HPDE6-E6E7 (cell line): ENCODE data around the gene NDUFA5.
"Not testable (repeated sequence)": the region's sequence is repeated elsewhere in the genome, so short reads cannot be mapped to it uniquely, and the experiment has no call there.

Source experiments
- DNase-seq: peaks from one replicate; pipeline ENCODE4 v3.0.0; 2011; ENCODE audit warnings: missing footprints; ENCODE audit errors: extremely low spot score

NDUFA5 gene

DNA sequence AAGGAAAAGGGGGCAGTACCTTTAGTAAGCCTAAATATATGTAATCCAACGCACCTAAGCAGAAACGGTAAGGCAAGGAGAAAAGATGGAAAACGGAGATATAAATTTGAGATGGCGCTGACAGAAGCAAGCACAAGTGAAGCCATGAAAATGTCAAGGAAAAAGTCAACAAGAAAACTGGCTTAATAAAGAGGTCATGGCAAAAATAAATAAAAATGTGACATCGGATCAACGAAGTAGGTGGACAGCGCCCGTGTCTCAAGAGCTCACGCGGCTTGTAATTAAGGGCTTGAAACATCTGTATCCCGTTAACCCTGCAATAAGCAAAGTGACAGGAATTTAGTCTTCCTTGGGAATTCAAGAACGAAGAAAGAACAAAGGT, 611 bp downstream of the NDUFA5 start:
- no peak for DNase-seq

DNA sequence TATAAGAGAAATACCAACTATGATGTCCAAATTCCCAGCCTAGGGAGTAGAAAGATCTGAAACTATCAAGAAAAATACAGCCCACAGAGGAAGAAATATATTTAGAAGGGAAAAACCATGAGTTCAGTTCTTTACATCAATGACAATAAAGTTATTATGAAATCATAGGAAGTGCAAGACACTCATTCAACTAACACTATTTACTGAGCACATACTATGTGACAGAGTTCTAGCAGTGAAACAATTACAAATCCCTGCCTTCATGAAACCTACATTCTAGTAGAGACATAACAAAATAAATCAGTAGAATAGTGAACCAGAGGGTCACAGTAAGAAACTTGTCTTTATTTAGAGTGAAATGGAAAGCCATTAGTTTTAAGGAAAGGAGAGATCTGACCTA, 2.1 kb downstream of the NDUFA5 start:
- no peak for DNase-seq

DNA sequence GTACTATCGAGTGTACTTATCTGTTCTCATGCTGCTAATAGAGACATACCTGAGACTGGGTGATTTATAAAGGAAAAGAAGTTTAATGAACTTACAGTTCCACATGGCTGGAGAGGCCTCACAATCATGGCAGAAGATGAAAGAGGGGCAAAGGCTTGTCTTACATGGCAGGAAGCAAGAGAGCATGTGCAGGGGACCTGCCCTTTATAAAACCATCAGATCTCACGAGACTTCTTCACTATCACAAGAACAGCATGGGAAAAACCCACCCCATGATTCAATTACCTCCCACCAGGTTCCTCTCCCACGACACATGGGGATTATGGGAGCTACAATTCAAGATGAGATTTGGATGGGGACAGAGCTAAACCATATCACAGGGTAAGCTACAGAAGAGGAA, 4.5 kb downstream of the NDUFA5 start:
- DNase-seq, result no peak

DNA sequence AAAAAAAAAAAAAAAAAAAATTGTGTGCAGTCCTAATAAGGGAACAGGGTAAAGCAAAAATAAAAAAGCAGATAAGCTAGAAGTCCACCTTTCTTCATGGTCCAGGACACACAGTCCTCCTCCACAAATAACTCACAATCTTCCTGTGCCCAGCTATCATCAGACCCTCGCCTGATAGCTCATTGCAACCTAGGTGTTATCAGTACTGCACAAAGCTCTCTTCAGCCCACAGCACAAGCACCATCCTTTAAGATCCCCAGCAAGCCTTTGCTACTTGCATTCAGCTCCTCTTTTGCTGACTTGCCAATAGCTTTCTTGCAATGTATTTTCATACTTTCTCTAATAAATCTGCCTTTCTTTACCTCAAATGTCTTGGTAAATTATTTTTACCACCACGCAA, 5.0 kb downstream of the NDUFA5 start:
- no peak for DNase-seq

DNA sequence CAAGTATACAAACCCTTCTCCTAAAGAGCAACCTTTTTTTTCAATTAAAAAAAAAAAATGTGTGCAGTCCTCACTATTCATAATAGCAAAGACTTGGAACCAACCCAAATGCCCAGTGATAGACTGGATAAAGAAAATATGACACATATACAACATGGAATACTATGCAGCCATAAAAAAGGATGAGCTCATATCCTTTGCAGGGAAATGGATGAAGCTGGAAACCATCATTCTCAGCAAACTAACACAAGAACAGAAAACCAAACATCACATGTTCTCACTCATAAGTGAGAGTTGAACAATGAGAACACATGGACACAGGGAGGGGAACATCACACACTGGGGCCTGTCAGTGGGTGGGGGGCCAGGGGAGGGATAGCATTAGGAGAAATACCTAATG, 5.5 kb downstream of the NDUFA5 start:
- not testable (repeated sequence) for DNase-seq

DNA sequence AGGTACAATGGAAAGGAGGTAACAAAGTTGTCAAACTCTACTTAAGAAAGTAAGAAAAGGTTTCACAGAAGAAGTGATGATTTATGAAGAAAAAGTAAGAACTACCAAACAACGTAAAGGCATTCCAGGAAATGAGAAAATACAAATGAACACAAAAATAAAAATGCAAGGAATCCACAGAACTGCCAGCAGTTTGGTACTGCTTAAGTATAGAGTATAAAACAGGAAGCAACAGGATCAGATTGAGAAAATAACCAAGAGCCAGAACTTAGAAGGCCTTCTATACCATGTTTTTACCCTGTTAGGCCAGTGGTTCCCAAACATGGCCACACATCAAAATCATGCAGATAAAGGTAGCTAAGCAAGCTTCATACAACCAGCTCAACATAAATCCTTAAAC, 9.2 kb downstream of the NDUFA5 start:
- DNase-seq, result no peak

DNA sequence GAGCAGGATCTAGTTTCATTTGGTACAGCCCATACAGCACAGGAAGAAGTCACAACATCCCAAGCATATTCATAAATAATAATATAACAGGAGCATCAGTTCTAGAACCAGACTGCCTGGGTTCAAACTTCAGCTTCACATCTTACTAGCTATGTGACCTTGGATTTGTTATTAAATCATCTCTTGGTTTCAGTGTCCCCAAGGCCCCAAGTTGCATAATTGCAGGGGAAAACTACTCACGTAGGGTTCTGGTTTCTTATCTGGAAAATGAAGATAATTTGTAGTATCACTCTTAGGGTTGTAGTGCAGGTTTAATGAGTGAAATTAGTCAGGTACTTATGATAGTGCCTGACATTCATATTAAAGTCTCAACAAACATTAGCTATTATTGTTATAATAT, 17.7 kb downstream of the NDUFA5 start:
- no peak for DNase-seq

DNA sequence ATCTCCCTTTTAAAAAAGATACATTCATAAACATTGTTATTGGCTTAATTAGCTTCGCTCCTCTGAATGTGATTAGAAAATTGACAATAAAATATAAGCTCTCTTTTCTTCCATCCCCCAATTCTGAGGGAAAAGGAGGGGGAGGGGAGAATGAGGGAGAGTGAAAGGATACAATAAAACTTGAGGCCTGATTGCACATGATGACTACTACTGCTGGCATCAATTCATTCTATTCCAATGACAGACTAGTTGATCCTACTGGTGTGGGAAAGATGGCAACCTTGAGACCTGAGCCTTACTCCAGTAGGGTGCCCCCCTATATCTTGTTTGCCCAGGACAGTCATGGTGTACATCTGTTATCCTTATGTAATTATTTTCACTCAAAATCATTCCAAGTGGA, 18.7 kb downstream of the NDUFA5 start:
- no peak for DNase-seq

DNA sequence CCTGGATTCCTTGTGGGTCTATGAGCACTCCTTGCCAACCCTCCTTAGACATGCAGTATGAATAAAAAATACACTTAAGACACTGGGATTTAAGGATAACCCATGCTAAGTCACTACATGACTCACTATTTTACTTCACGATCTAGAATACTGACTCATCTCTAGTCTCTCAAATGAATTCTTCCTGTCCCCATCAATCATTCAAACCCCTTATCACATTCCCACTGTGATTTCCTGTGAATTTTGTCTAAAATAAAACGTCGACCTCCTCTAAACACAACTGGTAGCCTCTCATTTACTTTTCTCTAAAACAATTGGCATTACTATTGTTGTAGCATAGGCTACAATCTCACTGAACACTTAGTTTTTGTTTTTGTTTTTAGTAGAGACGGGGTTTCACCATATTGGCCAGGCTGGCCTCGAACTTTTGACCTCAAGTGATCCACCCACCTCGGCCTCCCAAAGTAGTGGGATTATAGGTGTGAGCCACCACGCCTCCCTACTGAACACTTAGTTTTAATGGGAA, 19.4 kb downstream of the NDUFA5 start:
- DNase-seq, result peak; percentile 36

DNA sequence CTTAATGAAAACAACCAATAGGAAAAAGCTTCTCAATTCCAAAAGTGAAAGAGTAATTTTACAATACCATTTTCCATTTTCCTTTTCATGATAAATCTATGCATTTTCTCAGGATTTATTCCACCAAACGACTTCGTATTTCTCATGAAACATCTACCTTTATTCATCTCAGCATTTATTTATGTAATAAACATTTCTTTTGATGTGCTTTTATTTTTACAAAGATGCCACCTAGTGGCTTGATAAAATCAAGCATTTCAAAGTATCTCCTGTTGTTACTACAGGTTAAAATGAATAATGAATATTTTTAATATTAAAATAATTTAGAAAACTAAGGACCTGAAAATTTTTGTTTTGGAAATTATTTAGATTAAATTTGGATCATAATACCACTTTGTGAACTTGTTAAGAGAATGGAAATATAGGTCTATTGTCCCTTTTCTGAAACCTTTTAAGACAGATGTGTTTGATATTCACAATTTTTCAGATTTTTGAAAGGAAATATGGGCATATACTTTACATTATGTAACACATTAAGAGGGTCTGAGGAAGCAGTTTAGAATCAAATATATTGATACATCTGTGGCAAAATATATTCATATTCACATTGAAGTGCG, 20.5 kb downstream of the NDUFA5 start:
- no peak for DNase-seq

DNA sequence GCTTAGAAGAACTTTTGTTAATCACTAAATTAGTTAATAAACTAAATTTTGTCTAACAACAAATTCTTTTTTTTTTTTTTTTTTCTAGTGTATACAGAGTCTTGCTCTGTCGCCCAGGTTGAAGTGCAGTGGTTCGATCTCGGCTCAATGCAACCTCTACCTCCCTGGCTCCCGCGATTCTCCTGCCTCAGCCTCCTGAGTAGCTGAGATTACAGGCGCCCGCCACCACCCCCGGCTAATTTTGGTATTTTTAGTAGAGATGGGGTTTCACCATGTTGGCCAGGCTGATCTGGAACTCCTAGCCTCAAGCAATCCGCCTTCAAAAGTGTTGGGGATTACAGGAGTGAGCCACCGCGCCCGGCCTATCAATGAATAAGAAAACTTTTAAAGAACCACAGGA, 22.1 kb downstream of the NDUFA5 start:
- DNase-seq, result no peak

DNA sequence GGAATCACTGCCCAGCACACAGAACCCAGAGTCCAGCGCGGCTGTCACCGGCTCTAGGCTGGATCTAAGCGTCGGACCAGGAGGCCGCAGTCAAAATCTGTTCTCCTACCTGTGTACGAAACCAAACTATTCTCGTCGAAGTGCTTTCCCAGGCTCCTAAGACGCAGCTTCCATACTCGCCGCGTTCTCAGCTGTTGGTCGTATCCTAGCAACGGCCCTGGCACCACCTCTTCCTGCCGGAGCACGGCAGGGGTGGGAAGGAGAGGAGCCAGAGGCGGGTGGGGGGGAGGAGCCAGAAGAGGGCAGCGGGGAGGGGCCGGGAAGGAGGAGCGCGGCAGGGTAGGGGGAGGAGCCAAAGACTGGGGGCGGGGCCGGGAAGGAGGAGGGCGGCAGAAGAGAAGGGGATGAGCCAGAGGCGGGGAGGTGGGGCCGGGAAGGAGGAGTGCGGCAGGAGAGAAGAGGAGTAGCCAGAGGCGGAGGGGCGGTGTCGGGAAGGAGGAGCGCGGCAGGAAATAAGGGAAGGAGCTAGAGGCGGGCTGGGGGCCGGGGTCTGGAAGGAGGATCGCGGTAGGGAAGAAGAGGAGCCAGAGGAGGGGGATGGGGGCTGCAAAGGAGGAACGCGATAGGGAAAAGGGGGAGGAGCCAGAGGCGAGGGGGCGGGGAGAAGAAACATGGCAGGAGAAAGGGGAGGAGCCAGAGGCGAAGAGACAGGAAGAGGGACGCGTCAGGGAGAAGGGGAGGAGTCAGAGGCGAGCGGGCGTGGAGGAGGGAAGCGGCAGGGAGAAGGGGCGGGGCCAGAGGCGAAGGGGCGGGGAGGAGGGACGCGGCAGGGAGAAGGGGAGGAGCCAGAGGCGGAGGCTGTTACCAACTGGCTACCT, 23.0 kb downstream of the NDUFA5 start, which contains the start of gene IQUB:
IQUB (minus strand) TSS at position 213 of the 878 bp plus-strand sequence. CDS start 22,255 bp downstream, outside the sequence.
- DNase-seq, result peak; percentile 91

DNA sequence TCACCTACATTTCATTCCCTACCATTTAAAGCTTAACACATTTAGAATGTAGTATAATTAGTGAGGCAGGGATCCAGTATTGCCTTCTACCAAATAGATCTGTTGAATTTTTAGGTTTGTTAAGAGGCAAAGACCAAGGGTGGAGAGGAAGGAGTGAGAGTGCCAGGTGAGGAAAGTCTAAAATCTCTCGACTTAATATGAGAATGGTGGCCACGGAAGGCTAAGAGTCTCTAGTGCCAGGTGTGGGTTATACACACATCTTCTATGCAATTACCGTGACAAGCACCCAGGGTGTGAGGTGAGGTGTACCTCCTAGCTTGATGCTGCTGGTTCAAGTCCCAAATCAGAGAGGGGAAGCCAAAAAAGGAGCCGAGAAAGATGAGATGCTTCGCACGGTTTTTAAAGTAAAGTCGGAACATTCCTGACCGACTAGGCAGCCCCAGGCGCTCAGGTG, 23.7 kb downstream of the NDUFA5 start:
- DNase-seq, result peak; percentile 9

DNA sequence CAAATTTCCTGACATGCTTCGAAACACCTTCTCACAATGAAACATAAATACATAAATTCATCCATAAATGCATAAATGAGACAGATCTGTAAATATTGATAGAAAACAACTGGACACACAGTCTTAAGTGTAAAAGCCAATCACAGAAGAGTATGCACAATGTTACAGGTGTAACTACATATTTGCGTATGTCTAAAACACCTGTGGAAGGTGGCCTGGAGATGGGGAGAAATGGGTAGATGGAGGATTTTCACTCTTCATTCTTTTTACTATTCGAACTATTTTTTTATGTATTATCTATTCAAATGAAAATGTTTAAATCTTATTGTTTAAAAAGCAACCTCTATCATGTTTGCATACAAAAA, 24.1 kb downstream of the NDUFA5 start:
- DNase-seq, result no peak

DNA sequence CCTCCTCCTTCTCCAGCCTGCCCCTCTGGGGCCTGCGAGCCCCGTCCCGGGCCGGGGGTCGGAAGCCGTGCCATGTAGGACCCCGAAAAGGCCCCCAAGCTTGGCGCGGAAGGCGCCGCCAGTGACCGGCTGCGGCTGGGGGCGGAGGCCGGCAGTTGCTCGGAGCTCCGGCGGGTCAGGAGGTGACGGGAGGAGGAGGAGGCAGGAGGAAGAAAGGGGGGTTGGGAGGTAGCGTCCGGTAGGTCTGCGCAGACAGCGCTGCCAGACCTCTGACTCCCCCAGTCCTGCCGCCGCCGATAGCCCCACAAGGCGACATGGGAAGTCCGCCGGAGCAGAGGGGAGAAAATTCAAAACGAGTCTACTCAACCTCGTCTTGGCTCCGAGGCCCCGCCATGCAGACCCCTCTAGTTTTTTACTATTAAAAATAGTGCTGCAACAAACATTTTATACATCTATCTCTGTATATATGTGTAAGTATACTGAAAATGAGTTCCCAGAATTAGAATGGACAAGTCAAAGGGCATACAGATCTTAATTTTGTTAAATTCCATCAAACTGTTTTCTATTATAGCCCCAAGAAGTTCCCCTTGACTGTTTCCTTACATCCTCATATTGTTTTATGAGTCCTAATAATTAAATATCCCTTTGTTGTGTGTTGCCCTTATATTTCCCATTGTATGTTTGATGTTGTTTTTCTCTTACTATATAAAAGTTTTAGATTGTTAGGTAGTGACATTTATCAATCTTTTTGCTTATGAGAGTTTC, 24.6 kb downstream of the NDUFA5 start:
- DNase-seq, result not testable (repeated sequence)

DNA sequence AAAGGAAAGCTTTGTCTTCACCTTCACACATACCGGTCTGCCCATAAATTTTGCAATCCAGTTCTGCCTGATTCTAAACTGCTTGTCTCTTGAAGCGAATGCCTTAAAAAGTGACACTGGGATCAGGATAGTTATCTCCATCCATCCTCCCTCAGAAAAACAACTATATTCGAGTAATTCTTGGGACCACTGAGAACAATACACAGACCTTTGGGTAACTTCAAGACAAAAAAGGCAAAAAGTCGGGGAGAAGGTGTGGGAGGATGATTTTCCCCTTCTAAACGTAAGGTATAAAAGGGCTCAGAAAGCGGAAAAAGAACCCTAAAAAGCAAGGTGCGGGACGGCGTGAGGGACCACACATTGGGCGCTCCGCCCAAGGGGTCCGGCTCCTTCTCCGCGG, 25.3 kb downstream of the NDUFA5 start:
- DNase-seq, result not testable (repeated sequence)

DNA sequence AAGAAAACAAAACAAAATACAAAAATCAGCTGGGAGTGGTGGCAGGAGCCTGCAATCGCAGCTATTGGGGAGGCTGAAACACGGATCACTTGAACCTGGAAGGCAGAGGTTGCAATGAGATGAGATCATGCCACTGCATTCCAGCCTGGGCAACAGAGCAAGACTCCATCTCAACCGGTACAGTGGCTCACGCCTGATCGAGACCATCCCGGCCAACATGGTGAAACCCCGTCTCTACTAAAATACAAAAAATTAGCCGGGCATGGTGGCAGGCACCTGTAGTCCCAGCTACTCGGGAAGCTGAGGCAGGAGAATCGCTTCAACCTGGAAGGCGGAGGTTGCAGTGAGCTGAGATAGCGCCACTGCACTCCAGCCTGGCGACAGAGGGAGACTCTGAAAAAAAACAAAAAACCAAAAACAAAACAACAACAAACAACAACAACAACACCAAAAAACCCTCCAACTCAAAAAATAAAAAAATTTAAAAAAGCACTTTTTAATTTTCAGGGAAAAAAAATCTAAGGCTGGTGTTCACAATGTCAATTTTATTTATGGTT, 27.5 kb downstream of the NDUFA5 start:
- DNase-seq, result not testable (repeated sequence)

DNA sequence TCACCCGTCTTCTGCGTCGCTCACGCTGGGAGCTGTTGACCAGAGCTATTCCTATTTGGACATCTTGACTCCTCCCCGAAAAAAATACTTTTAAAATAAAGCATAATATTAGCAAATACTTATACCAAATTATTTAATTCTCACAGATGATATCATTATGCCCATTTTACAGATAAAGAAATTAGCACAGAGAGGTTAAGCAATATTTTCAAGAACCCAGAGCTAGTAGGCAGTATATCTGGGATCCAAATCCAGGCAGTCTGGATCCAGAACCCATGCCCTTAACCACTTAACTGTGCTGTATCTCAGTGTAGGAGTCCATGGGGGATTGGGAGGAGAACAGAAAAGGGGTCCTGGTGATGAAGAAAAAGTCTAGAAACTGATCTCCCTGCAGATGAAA, 29.4 kb downstream of the NDUFA5 start:
- DNase-seq, result no peak

DNA sequence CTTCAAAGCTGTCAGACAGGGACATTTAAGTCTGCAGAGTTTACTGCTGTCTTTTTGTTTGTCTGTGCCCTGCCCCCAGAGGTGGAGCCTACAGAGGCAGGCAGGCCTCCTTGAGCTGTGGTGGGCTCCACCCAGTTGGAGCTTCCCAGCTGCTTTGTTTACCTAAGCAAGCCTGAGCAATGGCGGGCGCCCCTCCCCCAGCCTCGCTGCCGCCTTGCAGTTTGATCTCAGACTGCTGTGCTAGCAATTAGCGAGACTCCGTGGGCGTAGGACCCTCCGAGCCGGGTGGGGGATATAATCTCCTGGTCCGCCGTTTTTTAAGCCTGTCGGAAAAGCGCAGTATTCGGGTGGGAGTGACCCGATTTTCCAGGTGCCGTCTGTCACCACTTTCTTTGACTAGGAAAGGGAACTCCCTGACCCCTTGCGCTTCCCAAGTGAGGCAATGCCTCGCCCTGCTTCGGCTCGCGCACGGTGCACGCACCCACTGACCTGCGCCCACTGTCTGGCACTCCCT, 29.8 kb downstream of the NDUFA5 start:
- not testable (repeated sequence) for DNase-seq

DNA sequence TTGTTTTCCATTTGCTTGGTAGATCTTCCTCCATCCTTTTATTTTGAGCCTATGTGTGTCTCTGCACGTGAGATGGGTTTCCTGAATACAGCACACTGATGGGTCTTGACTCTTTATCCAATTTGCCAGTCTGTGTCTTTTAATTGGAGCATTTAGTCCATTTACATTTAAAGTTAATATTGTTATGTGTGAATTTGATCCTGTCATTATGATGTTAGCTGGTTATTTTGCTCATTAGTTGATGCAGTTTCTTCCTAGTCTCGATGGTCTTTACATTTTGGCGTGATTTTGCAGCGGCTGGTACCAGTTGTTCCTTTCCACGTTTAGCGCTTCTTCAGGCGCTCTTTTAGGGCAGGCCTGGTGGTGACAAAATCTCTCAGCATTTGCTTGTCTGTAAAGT, 31.1 kb downstream of the NDUFA5 start:
- DNase-seq, result not testable (repeated sequence)

DNA sequence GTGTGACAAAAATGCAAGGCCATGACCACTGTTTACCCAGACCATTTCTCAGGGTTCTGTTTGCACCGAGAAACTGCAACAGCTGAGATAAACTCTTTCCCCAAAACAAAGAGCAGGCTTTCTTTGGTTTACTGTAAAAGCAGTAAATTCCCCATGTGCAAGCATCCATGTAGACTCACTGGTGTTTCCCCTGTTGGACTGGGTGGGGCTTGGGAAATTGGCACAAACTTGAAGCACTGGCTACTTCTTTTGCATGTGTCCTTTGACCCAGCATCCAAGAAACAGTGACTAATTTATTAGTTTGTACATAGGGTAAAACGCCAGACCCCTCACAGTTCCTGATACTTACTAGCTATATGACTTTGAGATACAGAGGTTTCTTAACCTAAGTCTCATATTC, 35.6 kb downstream of the NDUFA5 start:
- DNase-seq, result no peak

DNA sequence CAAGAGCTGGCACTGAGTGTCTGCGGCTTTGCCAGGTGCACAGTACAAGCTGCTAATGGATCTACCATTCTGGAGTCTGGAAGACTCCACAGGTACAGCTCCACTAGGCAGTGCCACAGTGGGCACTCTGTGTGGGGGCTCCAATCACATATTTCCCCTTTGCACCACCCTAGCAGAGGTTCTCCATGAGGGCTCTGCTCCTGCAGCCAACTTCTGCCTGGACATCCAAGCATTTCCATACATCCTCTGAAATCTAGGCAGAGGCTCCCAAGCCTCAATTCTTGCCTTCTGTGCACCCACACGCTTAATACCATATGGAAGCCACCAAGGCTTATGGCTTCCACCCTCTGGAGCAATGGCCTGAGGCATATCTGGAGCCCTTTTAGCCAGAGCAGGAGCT, 52.4 kb downstream of the NDUFA5 start:
- no peak for DNase-seq
